ENCODE measurements around the gene XPO6.

The XPO6 gene

DNA sequence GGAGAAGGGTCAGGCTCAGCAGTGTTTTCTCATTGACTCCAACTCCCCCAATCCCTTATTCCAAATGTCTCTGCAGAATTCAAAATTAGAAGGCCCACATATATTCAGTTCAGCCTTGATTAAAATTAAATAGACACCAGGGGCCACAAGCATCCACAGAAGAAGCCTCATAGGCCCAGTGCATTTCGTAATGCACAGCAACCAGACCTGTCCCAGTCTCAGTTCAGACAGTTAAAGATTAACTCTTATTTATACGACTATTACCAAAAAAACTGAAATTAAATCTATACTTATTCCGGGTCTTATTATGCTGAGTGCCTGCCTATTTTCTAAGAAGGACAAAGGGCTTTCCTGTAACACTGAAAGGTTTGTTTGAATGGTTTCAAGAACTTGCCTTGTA lies 106.5 kb downstream of the XPO6 start:
- Histone ChIP-seq H3K27me3 (replicated peaks in 2 of 5; ENCODE audit: control insufficient read depth in 4 of 5, insufficient read depth in 5 of 5, low read length in 4 of 5) (no peaks in the 10 kb centered on the region), H3K27ac (ENCODE audit: insufficient read depth in 1 of 2, low read depth in 1 of 2, low read length in 2 of 2, poor library complexity in 1 of 2, severe bottlenecking in 2 of 2) (no peak overlapping the region), H3K4me3 (ENCODE audit: control insufficient read depth in 1 of 7, extremely low read depth in 1 of 7, insufficient read depth in 4 of 7, low read depth in 2 of 7, low read length in 6 of 7) (no peak overlapping the region), H3K4me1 (ENCODE audit: control extremely low read depth in 1 of 4, control insufficient read depth in 4 of 4, insufficient read depth in 4 of 4, low read length in 3 of 4) (peaks cover 9 to 21% (median 17%) of the 10 kb centered on the region in 4 experiments), H3K9me3 (ENCODE audit: control extremely low read depth in 1 of 5, control insufficient read depth in 4 of 5, insufficient read depth in 2 of 5, low read depth in 1 of 5, low read length in 4 of 5) (no peaks in the 10 kb centered on the region), H3K36me3 (ENCODE audit: control insufficient read depth in 4 of 4, insufficient read depth in 4 of 4, low read length in 3 of 4) (peaks cover 36 to 93% (median 70%) of the 10 kb centered on the region in 4 experiments)
- POLR2A ChIA-PET, result no interaction called here
- 89% methylated on average over 1 of the region's 3 CpGs for WGBS (ENCODE audit: insufficient coverage)
- CTCF ChIA-PET, result no interaction called here
- DNase-seq, result no peak

DNA sequence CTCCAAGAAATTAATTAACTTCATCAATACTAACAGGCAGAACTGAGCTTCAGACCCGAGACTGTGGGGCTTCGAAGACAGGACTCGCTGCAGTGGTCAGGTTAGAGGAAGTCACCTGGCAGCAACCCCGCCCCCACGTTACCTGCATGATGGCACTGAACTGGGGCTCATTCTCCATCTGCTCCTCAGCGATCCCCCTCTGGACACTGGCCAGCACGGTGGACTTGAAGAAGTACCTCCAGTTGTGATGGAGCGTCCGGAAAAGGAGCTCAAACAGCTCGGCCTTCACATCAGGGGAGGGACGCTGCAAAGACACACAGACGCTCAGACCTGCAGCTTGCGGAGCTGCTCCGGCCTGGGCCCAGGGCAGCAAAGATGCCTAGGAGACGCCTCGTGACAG lies 107.4 kb downstream of the XPO6 start:
- H3K4me3 ChIP-seq (ENCODE audit: control insufficient read depth in 1 of 7, extremely low read depth in 1 of 7, insufficient read depth in 4 of 7, low read depth in 2 of 7, low read length in 6 of 7), result no peak overlapping the region
- no peak for DNase-seq
- H3K27me3 ChIP-seq (replicated peaks in 2 of 5; ENCODE audit: control insufficient read depth in 4 of 5, insufficient read depth in 5 of 5, low read length in 4 of 5), result no peaks in the 10 kb centered on the region
- no peak overlapping the region for H3K27ac ChIP-seq (ENCODE audit: insufficient read depth in 1 of 2, low read depth in 1 of 2, low read length in 2 of 2, poor library complexity in 1 of 2, severe bottlenecking in 2 of 2)
- H3K9me3 ChIP-seq (ENCODE audit: control extremely low read depth in 1 of 5, control insufficient read depth in 4 of 5, insufficient read depth in 2 of 5, low read depth in 1 of 5, low read length in 4 of 5), result no peaks in the 10 kb centered on the region
- peaks cover 38 to 91% (median 74%) of the 10 kb centered on the region in 4 experiments for H3K36me3 ChIP-seq (ENCODE audit: control insufficient read depth in 4 of 4, insufficient read depth in 4 of 4, low read length in 3 of 4)
- H3K4me1 ChIP-seq (ENCODE audit: control extremely low read depth in 1 of 4, control insufficient read depth in 4 of 4, insufficient read depth in 4 of 4, low read length in 3 of 4), result peaks cover under 1 to 12% (median 11%) of the 10 kb centered on the region in 4 experiments
- WGBS (ENCODE audit: insufficient coverage), result 99% methylated on average over 12 of the region's 16 CpGs
- ChIA-PET POLR2A (no interaction called here), CTCF (interaction anchor here (0.8 to 1.0 kb wide), 2 partner anchors 9 to 10 kb away, joined by 3 read pairs; no protein-coding TSS in a partner anchor)

DNA sequence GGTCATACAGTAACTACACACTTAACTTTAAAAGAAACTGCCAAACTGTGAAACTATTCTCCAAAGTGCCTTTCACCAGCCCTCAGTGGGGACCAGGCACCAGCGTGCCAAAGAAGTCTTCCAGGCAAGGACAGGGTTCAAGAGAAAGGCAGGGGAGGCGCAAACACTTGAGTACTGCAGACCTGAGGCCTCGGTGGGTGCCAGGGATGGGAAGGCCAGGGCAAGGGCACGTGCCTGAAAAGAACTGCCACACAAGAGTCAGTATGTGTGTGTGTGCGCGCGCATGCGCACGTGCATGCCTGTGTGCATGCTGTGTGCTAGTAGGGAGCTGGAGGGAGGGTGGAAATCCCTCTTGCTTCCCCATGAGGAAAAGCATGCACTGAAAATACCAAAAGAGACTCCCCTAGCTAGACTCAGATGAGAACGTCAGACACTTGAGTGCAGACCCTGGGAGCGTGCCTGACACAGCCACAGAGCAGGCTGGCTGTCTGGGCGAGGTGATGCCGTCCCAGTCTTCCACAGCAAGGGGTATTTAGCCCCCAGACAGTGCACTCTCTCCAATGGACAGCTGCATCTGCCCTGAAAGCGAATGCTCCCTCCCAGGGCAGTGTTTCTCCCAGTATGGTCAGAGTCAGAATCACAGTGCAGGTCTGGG lies 108.1 kb downstream of the XPO6 start:
- ChIA-PET POLR2A (no interaction called here), CTCF (interaction anchor here (0.8 to 1.0 kb wide), 2 partner anchors 8 to 9 kb away, joined by 3 read pairs; no protein-coding TSS in a partner anchor)
- 99% methylated on average over 10 of the region's 14 CpGs for WGBS (ENCODE audit: insufficient coverage)
- H3K9me3 ChIP-seq (ENCODE audit: control extremely low read depth in 1 of 5, control insufficient read depth in 4 of 5, insufficient read depth in 2 of 5, low read depth in 1 of 5, low read length in 4 of 5), result no peaks in the 10 kb centered on the region
- DNase-seq, result no peak
- no peak overlapping the region for H3K4me3 ChIP-seq (ENCODE audit: control insufficient read depth in 1 of 7, extremely low read depth in 1 of 7, insufficient read depth in 4 of 7, low read depth in 2 of 7, low read length in 6 of 7)
- H3K36me3 ChIP-seq (ENCODE audit: control insufficient read depth in 4 of 4, insufficient read depth in 4 of 4, low read length in 3 of 4), result peaks cover 40 to 97% (median 79%) of the 10 kb centered on the region in 4 experiments
- peaks cover 0 to 5% (median 3%) of the 10 kb centered on the region in 4 experiments for H3K4me1 ChIP-seq (ENCODE audit: control extremely low read depth in 1 of 4, control insufficient read depth in 4 of 4, insufficient read depth in 4 of 4, low read length in 3 of 4)
- no peak overlapping the region for H3K27ac ChIP-seq (ENCODE audit: insufficient read depth in 1 of 2, low read depth in 1 of 2, low read length in 2 of 2, poor library complexity in 1 of 2, severe bottlenecking in 2 of 2)
- H3K27me3 ChIP-seq (replicated peaks in 2 of 5; ENCODE audit: control insufficient read depth in 4 of 5, insufficient read depth in 5 of 5, low read length in 4 of 5), result no peaks in the 10 kb centered on the region

DNA sequence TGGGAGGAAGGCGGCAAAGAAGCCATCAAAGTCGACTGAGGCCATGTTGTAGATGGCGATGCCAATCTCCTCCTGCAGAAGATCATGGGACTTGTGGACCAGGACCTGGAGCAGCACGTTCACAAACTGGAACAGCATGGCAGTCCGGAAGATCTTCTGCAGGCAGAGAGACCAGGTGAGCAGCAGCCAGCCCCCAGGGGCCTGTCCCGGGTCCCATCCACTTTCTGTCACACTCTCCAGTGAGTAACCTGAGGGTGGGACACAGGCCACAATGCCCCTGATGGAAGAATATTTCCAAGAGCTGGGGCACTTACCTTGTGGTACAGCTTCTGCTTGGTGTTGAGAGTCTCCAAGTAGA lies 110.3 kb downstream of the XPO6 start:
- Histone ChIP-seq H3K36me3 (ENCODE audit: control insufficient read depth in 4 of 4, insufficient read depth in 4 of 4, low read length in 3 of 4) (peaks cover 47 to 97% (median 77%) of the 10 kb centered on the region in 4 experiments), H3K4me3 (ENCODE audit: control insufficient read depth in 1 of 7, extremely low read depth in 1 of 7, insufficient read depth in 4 of 7, low read depth in 2 of 7, low read length in 6 of 7) (no peak overlapping the region), H3K4me1 (ENCODE audit: control extremely low read depth in 1 of 4, control insufficient read depth in 4 of 4, insufficient read depth in 4 of 4, low read length in 3 of 4) (no peaks in the 10 kb centered on the region), H3K27ac (ENCODE audit: insufficient read depth in 1 of 2, low read depth in 1 of 2, low read length in 2 of 2, poor library complexity in 1 of 2, severe bottlenecking in 2 of 2) (no peak overlapping the region), H3K9me3 (ENCODE audit: control extremely low read depth in 1 of 5, control insufficient read depth in 4 of 5, insufficient read depth in 2 of 5, low read depth in 1 of 5, low read length in 4 of 5) (no peaks in the 10 kb centered on the region), H3K27me3 (replicated peaks in 2 of 5; ENCODE audit: control insufficient read depth in 4 of 5, insufficient read depth in 5 of 5, low read length in 4 of 5) (no peaks in the 10 kb centered on the region)
- WGBS (ENCODE audit: insufficient coverage), result 100% methylated on average over 6 of the region's 6 CpGs
- CTCF ChIA-PET, result no interaction called here
- DNase-seq, result no peak
- POLR2A ChIA-PET, result no interaction called here

DNA sequence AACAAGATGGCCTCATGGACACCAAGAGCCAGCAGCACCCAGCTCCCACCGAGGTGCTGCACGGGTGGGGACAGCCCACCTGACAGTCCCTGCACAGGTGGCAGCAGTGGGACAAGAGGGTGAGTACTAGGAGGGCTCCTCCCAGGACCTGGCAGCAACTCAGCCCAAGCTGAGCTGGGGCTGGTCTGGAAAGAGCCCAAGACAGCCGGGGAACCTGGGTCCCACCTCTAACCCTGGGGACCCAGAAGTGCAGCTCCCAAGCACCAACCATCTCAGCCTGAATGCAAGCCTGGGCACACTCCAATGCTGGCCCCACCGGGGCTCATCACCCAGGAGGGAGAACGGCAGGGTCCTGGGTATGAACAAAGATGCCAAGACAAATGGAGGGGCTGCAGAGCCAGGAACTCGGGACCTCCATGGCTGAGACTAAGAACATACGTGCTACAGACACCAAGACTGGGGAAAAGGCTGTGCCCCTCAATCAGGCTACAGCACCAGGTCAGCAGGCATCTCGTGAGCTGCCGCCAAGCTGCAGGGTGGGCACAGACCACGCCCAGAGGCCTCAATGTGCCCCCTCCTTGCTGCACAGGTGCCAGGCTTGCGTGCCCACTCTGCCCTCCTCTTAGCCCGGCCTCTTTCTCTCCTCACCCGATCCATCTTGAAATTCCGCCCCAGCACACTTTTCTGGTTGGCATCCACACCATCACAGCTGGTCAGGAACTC lies 110.8 kb downstream of the XPO6 start:
- Histone ChIP-seq H3K27me3 (replicated peaks in 2 of 5; ENCODE audit: control insufficient read depth in 4 of 5, insufficient read depth in 5 of 5, low read length in 4 of 5) (no peaks in the 10 kb centered on the region), H3K36me3 (ENCODE audit: control insufficient read depth in 4 of 4, insufficient read depth in 4 of 4, low read length in 3 of 4) (peaks cover 45 to 95% (median 72%) of the 10 kb centered on the region in 4 experiments), H3K4me3 (ENCODE audit: control insufficient read depth in 1 of 7, extremely low read depth in 1 of 7, insufficient read depth in 4 of 7, low read depth in 2 of 7, low read length in 6 of 7) (no peak overlapping the region), H3K4me1 (ENCODE audit: control extremely low read depth in 1 of 4, control insufficient read depth in 4 of 4, insufficient read depth in 4 of 4, low read length in 3 of 4) (no peaks in the 10 kb centered on the region), H3K9me3 (ENCODE audit: control extremely low read depth in 1 of 5, control insufficient read depth in 4 of 5, insufficient read depth in 2 of 5, low read depth in 1 of 5, low read length in 4 of 5) (no peaks in the 10 kb centered on the region), H3K27ac (ENCODE audit: insufficient read depth in 1 of 2, low read depth in 1 of 2, low read length in 2 of 2, poor library complexity in 1 of 2, severe bottlenecking in 2 of 2) (no peak overlapping the region)
- POLR2A ChIA-PET, result no interaction called here
- 95% methylated on average over 11 of the region's 14 CpGs for WGBS (ENCODE audit: insufficient coverage)
- no peak for DNase-seq
- CTCF ChIA-PET, result no interaction called here

DNA sequence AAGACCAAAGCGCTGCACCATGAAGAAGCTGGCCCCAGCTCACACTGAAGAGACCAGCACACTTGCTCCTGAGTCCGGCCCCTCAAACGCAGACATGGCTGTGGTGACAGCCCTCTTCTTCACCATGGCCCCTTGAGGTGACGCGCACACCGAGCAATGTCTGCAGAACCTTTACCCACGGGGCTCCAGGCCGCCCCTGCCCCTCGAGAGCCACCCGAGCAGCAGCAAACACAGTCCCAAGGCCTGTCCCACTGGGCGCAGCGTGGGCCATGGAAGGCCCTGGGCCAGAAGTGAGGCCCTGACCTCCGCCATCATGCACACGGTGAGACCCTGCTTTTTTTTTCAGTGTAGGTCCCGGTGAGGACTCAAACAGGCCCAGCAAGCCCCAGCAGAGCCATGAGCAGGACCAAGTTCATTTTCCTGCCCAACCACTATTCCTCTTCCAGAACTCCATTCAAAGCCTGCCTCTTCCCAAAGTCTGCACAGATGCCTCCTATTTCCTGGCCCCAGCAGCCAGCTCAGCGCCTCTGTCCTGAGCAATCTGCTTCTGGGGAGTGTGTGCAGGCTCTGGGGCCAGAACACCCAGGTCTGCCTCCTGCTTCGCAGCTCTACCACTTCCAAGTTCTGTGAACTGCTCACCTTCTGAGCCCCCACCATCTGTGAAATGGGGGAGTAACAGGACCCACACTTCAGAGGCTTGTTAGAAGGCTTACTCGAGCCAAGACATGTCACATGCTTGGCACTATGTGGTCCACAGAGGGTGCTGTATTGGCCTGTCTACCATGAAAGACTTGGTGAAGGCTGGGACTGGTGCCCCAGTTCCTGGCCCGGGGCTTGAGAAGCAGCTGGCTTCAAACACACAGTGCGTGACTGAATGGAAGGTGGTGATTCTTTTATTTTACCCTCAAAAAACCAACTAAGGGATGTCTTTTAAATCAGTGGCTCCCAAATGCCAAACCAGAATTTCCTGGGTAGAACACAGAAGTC lies 112.5 kb downstream of the XPO6 start:
- H3K27me3 ChIP-seq (replicated peaks in 2 of 5; ENCODE audit: control insufficient read depth in 4 of 5, insufficient read depth in 5 of 5, low read length in 4 of 5), result no peaks in the 10 kb centered on the region
- POLR2A ChIA-PET, result interaction anchor here (0.9 kb wide), 1 partner anchor 8 kb away, joined by 3 read pairs; no protein-coding TSS in a partner anchor
- no peaks in the 10 kb centered on the region for H3K4me1 ChIP-seq (ENCODE audit: control extremely low read depth in 1 of 4, control insufficient read depth in 4 of 4, insufficient read depth in 4 of 4, low read length in 3 of 4)
- no peak overlapping the region for H3K27ac ChIP-seq (ENCODE audit: insufficient read depth in 1 of 2, low read depth in 1 of 2, low read length in 2 of 2, poor library complexity in 1 of 2, severe bottlenecking in 2 of 2)
- DNase-seq, result no peak
- H3K9me3 ChIP-seq (ENCODE audit: control extremely low read depth in 1 of 5, control insufficient read depth in 4 of 5, insufficient read depth in 2 of 5, low read depth in 1 of 5, low read length in 4 of 5), result no peaks in the 10 kb centered on the region
- 97% methylated on average over 17 of the region's 20 CpGs for WGBS (ENCODE audit: insufficient coverage)
- H3K4me3 ChIP-seq (ENCODE audit: control insufficient read depth in 1 of 7, extremely low read depth in 1 of 7, insufficient read depth in 4 of 7, low read depth in 2 of 7, low read length in 6 of 7), result no peak overlapping the region
- CTCF ChIA-PET, result no interaction called here
- H3K36me3 ChIP-seq (ENCODE audit: control insufficient read depth in 4 of 4, insufficient read depth in 4 of 4, low read length in 3 of 4), result peaks cover 39 to 79% (median 58%) of the 10 kb centered on the region in 4 experiments
